Kidney (tissue), 14 donors: ENCODE measurements around the gene PIP5K1C. TPM values are rescaled to one million over a fixed set of nuclear protein-coding genes. Genes with fewer than 3 reads are reported as not detected.

Experiments used
- DNase-seq, 5 donors: peaks; one replicate each; pipeline ENCODE4 v3.0.0-alpha.2; 2013 to 2020
- FAIRE-seq: peaks from 2 replicates; lab custom pipeline; 2012; peaks lifted over from hg19 to GRCh38; lab: Jason Lieb, UNC
- H3K27ac ChIP-seq, 2 donors: one replicate each; pipeline ENCODE4 v1.7.0; 2013; ENCODE audit warnings: low read depth in 2 of 2, low read length in 2 of 2, inconsistent platforms in 1 of 2
- H3K27me3 ChIP-seq: one replicate; pipeline ENCODE4 v1.7.1; 2013; ENCODE audit warnings: low read length, inconsistent platforms; ENCODE audit not compliant: control insufficient read depth, insufficient read depth
- H3K36me3 ChIP-seq, 3 donors: one replicate each; pipeline versions ENCODE4 v1.7.0 to v1.7.1; 2013; ENCODE audit warnings: low read length in 3 of 3, control low read depth in 1 of 3, inconsistent platforms in 1 of 3; ENCODE audit not compliant: insufficient read depth in 3 of 3, control insufficient read depth in 2 of 3
- H3K4me1 ChIP-seq, 3 donors: one replicate each; pipeline versions ENCODE4 v1.7.0 to v1.7.1; 2013; ENCODE audit warnings: low read length in 3 of 3, inconsistent platforms in 1 of 3, low read depth in 1 of 3; ENCODE audit not compliant: control insufficient read depth in 2 of 3, insufficient read depth in 2 of 3
- H3K4me3 ChIP-seq, 3 donors: one replicate each; pipeline versions ENCODE4 v1.7.0 to v1.8.1; 2013; ENCODE audit warnings: low read length in 3 of 3, control low read depth in 1 of 3, inconsistent platforms in 1 of 3
- H3K9ac ChIP-seq, 3 donors: one replicate each; pipeline versions ENCODE4 v1.7.0 to v1.7.1; 2013; ENCODE audit warnings: low read length in 3 of 3, control low read depth in 1 of 3, inconsistent platforms in 1 of 3
- H3K9me3 ChIP-seq, 3 donors: one replicate each; pipeline versions ENCODE4 v1.7.0 to v1.7.1; 2013; ENCODE audit warnings: low read length in 3 of 3, control low read depth in 1 of 3, inconsistent platforms in 1 of 3; ENCODE audit not compliant: control insufficient read depth in 2 of 3, insufficient read depth in 1 of 3
- CTCF ChIP-seq: IDR thresholded peaks from 3 replicates; pipeline ENCODE4 v1.5.1; 2012; ENCODE audit warnings: mild to moderate bottlenecking, moderate library complexity, borderline replicate concordance; ENCODE audit not compliant: insufficient read depth; ENCODE audit errors: extremely low read depth
- intact Hi-C: fragments of 100-400 bp; cut with DNase I; formaldehyde crosslinking; loops from one replicate; pipeline ENCODE4 v1.11.1; 2022
- polyA plus RNA-seq: library from polyadenylated mRNA; stranded (reverse); fragments of 350-450 nt; fragmentation: Illumina TruSeq; extraction: RNeasy Lipid Tissue Mini Kit (QIAGEN cat#74804); gene quantifications from one replicate; pipeline ENCODE4 v1.2.3, GENCODE V29; 2014; ENCODE audit warnings: low read depth, low replicate concordance; ENCODE audit not compliant: insufficient read depth
- total RNA-seq: library from RNA; stranded (reverse); fragmentation: NEBNext Ultra II Directional; extraction: Animal tissue kit (Norgen Biotek cat#: 25700); gene quantifications from one replicate; pipeline ENCODE4 v1.2.1, GENCODE V29; 2021
- donor health status: control.
- donor health status: control.
- donor health status: control.
- donor health status: control.
- donor health status: control.
- donor health status: DM: yes; HTN: yes; CAD: no.
- donor health status: Normal renal cell carcinoma (clear cell type).

Gene PIP5K1C
- total and polyA plus RNA-seq, 2 donors from 2014 or later = 11.2 to 35.6 TPM

- H3K27me3 ChIP-seq = peaks cover 9% of the 10 kb centered on the region
- no peak for FAIRE-seq
- no peak for TF ChIP-seq CTCF
- peaks cover 4 to 28% (median 12%) of the 10 kb centered on the region in 3 donors for H3K4me1 ChIP-seq
- H3K36me3 ChIP-seq = no peaks in the 10 kb centered on the region
- H3K9me3 ChIP-seq = peaks cover 0 to 2% (median 0%) of the 10 kb centered on the region in 3 donors
- no peak overlapping the region for H3K4me3 ChIP-seq
- peak overlapping the region in 1 of 3 donors; percentile 40 for H3K9ac ChIP-seq
- DNase-seq = peak in 1 of 5 donors; percentile 31
- H3K27ac ChIP-seq = peak overlapping the region; percentile 45 to 78
- intact Hi-C loops = no loop called here
Observed at GRCh38 chr19:3604227-3604986, 95.9 kb downstream of the PIP5K1C start.

GRCh38 chr19:3603121-3603811 lies 97.0 kb downstream of the PIP5K1C start:
- intact Hi-C loops = no loop called here
- H3K9ac ChIP-seq = peak overlapping the region in 1 of 3 donors; percentile 40
- FAIRE-seq = no peak

GRCh38 chr19:3601021-3601420 lies 99.2 kb downstream of the PIP5K1C start:
- H3K4me3 ChIP-seq = no peak overlapping the region
- no peaks in the 10 kb centered on the region for H3K36me3 ChIP-seq
- TF ChIP-seq CTCF = no peak
- no peak for FAIRE-seq
- H3K4me1 ChIP-seq = peaks cover 4 to 19% (median 12%) of the 10 kb centered on the region in 3 donors
- H3K9me3 ChIP-seq = peaks cover 0 to 2% (median 0%) of the 10 kb centered on the region in 3 donors
- DNase-seq = no peak
- H3K9ac ChIP-seq = no peak overlapping the region
- H3K27ac ChIP-seq = no peak overlapping the region
- intact Hi-C loops = no loop called here
- peaks cover 9% of the 10 kb centered on the region for H3K27me3 ChIP-seq

More at GRCh38 chr19:3603121-3603811, 97.0 kb downstream of the PIP5K1C start:
- DNase-seq = peak in 4 of 5 donors; percentile 59 to 89 (median 65)
- H3K27ac ChIP-seq = peak overlapping the region; percentile 63 to 78
- H3K36me3 ChIP-seq = no peaks in the 10 kb centered on the region
- peaks cover 0 to 2% (median 0%) of the 10 kb centered on the region in 3 donors for H3K9me3 ChIP-seq
- peaks cover 9% of the 10 kb centered on the region for H3K27me3 ChIP-seq
- peak overlapping the region in 1 of 3 donors; percentile 17 for H3K4me3 ChIP-seq
- peaks cover 4 to 24% (median 12%) of the 10 kb centered on the region in 3 donors for H3K4me1 ChIP-seq
- TF ChIP-seq CTCF = no peak
